Inferior parietal cortex (tissue), 1 donor: ENCODE measurements around the gene CDC5L.

ENCODE experiments used
- DNase-seq: peaks from one replicate; pipeline ENCODE4 v3.0.0-alpha.2; 2016; ENCODE audit errors: extremely low spot score

Gene CDC5L

GRCh38 chr6:44373787-44374186 lies 13.7 kb upstream of the CDC5L start:
- DNase-seq = no peak

- no peak for DNase-seq
Observed at GRCh38 chr6:44375071-44375470, 12.4 kb upstream of the CDC5L start.

- DNase-seq = no peak
Observed at GRCh38 chr6:44377484-44377883, 10.0 kb upstream of the CDC5L start.

GRCh38 chr6:44377971-44378370 lies 9.5 kb upstream of the CDC5L start:
- DNase-seq = no peak

- no peak for DNase-seq
Observed at GRCh38 chr6:44381739-44382138, 5.8 kb upstream of the CDC5L start.

- DNase-seq = no peak
Observed at GRCh38 chr6:44386364-44386928, 1.1 kb upstream of the CDC5L start.

GRCh38 chr6:44386929-44387345 lies 569 bp upstream of the CDC5L start:
- DNase-seq = no peak

GRCh38 chr6:44388135-44388487 lies 605 bp downstream of the CDC5L start:
- DNase-seq = no peak

- DNase-seq = no peak
Observed at GRCh38 chr6:44388887-44389286, 1.4 kb downstream of the CDC5L start.

- DNase-seq = no peak
Observed at GRCh38 chr6:44390158-44390683, 2.7 kb downstream of the CDC5L start.

GRCh38 chr6:44395501-44395900 lies 8.0 kb downstream of the CDC5L start:
- no peak for DNase-seq

GRCh38 chr6:44396968-44397367 lies 9.5 kb downstream of the CDC5L start:
- DNase-seq = no peak

- DNase-seq = no peak
Observed at GRCh38 chr6:44397424-44398164, 10.1 kb downstream of the CDC5L start.

GRCh38 chr6:44399991-44400390 lies 12.5 kb downstream of the CDC5L start:
- no peak for DNase-seq

- no peak for DNase-seq
Observed at GRCh38 chr6:44400572-44400971, 13.1 kb downstream of the CDC5L start.

GRCh38 chr6:44401138-44401537 lies 13.6 kb downstream of the CDC5L start:
- no peak for DNase-seq

GRCh38 chr6:44404022-44404714 lies 16.7 kb downstream of the CDC5L start:
- DNase-seq = no peak

- no peak for DNase-seq
Observed at GRCh38 chr6:44404715-44405099, 17.2 kb downstream of the CDC5L start.

GRCh38 chr6:44407951-44408670 lies 20.6 kb downstream of the CDC5L start:
- DNase-seq = no peak

- DNase-seq = no peak
Observed at GRCh38 chr6:44409207-44409794, 21.8 kb downstream of the CDC5L start.

- no peak for DNase-seq
Observed at GRCh38 chr6:44410363-44410762, 22.9 kb downstream of the CDC5L start.

- DNase-seq = no peak
Observed at GRCh38 chr6:44411141-44411540, 23.6 kb downstream of the CDC5L start.
